GM19238 (cell line): ENCODE measurements around the gene AK5.

Experiments used
- DNase-seq: peaks from one replicate; pipeline ENCODE4 v3.0.0; 2011; ENCODE audit warnings: low spot score; ENCODE audit not compliant: insufficient read length

AK5 gene

GRCh38 chr1:77585610-77586314 is 303.9 kb downstream of the AK5 start:
- DNase-seq, result no peak

DNA sequence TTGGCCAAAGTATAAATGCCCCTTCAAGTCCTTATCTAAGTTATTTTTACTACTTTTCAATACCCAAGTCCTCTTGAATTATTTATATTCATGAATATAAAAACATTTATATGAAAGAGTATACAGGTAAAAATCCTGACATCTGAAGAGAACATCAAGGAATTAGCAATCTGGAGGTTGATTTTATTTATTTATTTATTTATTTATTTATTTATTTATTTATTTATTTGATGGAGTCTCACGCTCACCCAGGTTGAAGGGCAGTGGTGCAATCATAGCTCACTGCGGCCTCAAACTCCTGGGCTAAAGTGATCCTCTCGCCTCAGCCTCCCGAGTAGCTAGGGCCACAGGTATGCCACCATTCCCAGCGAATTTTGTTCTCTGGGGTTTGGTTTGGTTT is 307.4 kb downstream of the AK5 start:
- DNase-seq, result no peak

DNA sequence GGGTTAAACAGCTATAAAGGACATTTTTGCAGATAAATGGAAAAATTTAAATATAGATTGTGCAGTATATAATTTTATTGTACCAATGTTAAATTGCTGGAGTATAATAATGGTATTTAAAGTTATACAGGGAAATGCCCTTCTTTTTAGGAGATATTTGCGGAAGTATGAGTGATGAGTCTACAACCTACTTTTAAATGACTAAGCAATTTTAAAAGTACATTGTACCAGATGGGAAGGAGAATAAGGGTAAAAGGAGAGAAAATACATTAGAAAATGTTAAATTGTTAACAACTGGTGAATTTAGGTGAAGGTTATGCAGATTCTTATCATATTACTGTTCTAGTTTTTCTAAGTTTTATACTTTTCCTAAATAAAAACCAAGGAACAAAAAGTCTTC is 308.8 kb downstream of the AK5 start:
- no peak for DNase-seq

DNA sequence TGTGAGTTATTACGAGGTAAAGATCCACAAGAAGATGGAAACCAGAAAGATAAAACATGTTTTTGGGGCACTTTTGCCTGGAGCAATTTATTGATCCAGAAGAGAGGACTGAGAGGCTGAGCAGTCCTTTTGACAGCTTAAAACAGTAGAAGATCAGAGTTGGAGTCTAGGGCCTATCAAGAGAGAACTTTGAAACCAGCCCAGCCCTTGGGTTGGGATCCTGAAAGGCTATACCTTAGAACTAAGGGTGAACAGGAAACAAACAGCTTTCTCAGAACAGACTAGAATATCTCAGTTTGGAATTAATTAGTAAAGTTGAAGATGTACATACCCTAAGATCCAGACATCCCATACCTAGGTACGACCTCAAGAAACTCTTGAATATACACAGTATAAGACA is 311.1 kb downstream of the AK5 start:
- DNase-seq, result no peak

GRCh38 chr1:77594366-77595112 is 312.7 kb downstream of the AK5 start:
- DNase-seq, result no peak

- DNase-seq, result no peak
These were observed 315.5 kb downstream of the AK5 start for GRCh38 chr1:77597310-77597709.

GRCh38 chr1:77605246-77606026 is 323.6 kb downstream of the AK5 start:
- DNase-seq, result no peak

DNA sequence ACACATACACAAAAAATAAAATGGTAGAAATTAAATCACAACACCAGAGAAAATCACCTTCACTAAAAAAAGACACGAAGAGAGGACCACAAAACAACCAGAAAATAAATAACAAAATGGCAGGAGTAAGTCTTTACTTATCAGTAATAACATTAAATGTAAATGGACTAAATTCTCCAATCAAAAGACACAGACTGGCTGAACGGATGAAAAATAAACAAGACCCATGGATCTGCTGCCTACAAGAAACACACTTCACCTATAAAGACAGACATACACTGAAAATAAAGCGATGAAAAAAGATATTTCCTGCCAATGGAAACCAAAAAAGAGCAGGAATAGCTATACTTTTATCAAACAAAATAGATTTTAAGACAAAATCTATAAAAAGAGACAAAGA is 327.1 kb downstream of the AK5 start:
- DNase-seq, result no peak
